HG03045 (cell line): ENCODE data around the gene BRPF1.
"Not testable (repeated sequence)": the region's sequence is repeated elsewhere in the genome, so short reads cannot be mapped to it uniquely, and the experiment has no call there.

ENCODE experiments used
- ATAC-seq: cut with Tn5 transposase; IDR thresholded peaks from one replicate; pipeline ENCODE4 v1.9.1; 2021; ENCODE audit warnings: mild to moderate bottlenecking, moderate library complexity; ENCODE audit not compliant: unreplicated experiment

The BRPF1 gene

GRCh38 chr3:9762871-9763270 is 31.3 kb downstream of the BRPF1 start:
- ATAC-seq = no peak

GRCh38 chr3:9765865-9766264 is 34.3 kb downstream of the BRPF1 start:
- no peak for ATAC-seq

GRCh38 chr3:9767418-9767817 is 35.9 kb downstream of the BRPF1 start:
- no peak for ATAC-seq

- ATAC-seq = no peak
Measured at GRCh38 chr3:9768141-9768775, 36.7 kb downstream of the BRPF1 start.

GRCh38 chr3:9769012-9769411 is 37.5 kb downstream of the BRPF1 start:
- no peak for ATAC-seq

- ATAC-seq = peak; percentile 80
Measured at GRCh38 chr3:9769426-9770275, 38.1 kb downstream of the BRPF1 start, which contains the start of gene CAMK1. Gene CAMK1 (minus strand): TSS chr3:9769947. CDS start chr3:9767749, 2,198 bp downstream.

- peak; percentile 9 for ATAC-seq
Measured at GRCh38 chr3:9770276-9770812, 38.8 kb downstream of the BRPF1 start.

GRCh38 chr3:9771007-9771406 is 39.5 kb downstream of the BRPF1 start:
- ATAC-seq = not testable (repeated sequence)

- ATAC-seq = no peak
Measured at GRCh38 chr3:9776896-9777693, 45.6 kb downstream of the BRPF1 start.

- ATAC-seq = no peak
Measured at GRCh38 chr3:9777694-9778021, 46.1 kb downstream of the BRPF1 start.

- no peak for ATAC-seq
Measured at GRCh38 chr3:9778143-9779074, 46.9 kb downstream of the BRPF1 start.

- ATAC-seq = no peak
Measured at GRCh38 chr3:9779075-9779593, 47.6 kb downstream of the BRPF1 start.

GRCh38 chr3:9779721-9780457 is 48.4 kb downstream of the BRPF1 start:
- ATAC-seq = no peak

- no peak for ATAC-seq
Measured at GRCh38 chr3:9780458-9780812, 48.9 kb downstream of the BRPF1 start.

GRCh38 chr3:9780910-9781309 is 49.4 kb downstream of the BRPF1 start:
- ATAC-seq = no peak

- no peak for ATAC-seq
Measured at GRCh38 chr3:9781551-9781950, 50.0 kb downstream of the BRPF1 start.

- no peak for ATAC-seq
Measured at GRCh38 chr3:9781978-9782603, 50.6 kb downstream of the BRPF1 start.

- no peak for ATAC-seq
Measured at GRCh38 chr3:9782770-9783169, 51.2 kb downstream of the BRPF1 start.

GRCh38 chr3:9783954-9784353 is 52.4 kb downstream of the BRPF1 start:
- no peak for ATAC-seq
